HG03196 (cell line): ENCODE data around the gene TAX1BP3.
"Not testable (repeated sequence)": the region's sequence is repeated elsewhere in the genome, so short reads cannot be mapped to it uniquely, and the experiment has no call there.

Experiments
- ATAC-seq: cut with Tn5 transposase; IDR thresholded peaks from one replicate; pipeline ENCODE4 v1.9.1; 2021; ENCODE audit not compliant: unreplicated experiment

Gene TAX1BP3

GRCh38 chr17:3668279-3669084 is at the start of gene TAX1BP3, which contains the start of gene EMC6:
TSS of gene TAX1BP3 (minus strand) at chr17:3668578. CDS start at chr17:3668526, 52 bp downstream.
TSS of gene EMC6 (plus strand) at chr17:3668812. CDS start at chr17:3669147, 335 bp downstream.
- ATAC-seq: peak; percentile 82

- ATAC-seq: no peak
Measured at GRCh38 chr17:3715296-3715695, 46.9 kb upstream of the TAX1BP3 start.

- ATAC-seq: no peak
Measured at GRCh38 chr17:3712811-3713463, 44.6 kb upstream of the TAX1BP3 start.

- ATAC-seq: peak; percentile 89
Measured at GRCh38 chr17:3710951-3711383, 42.6 kb upstream of the TAX1BP3 start.

GRCh38 chr17:3708366-3708765 is 40.0 kb upstream of the TAX1BP3 start:
- ATAC-seq: no peak

- ATAC-seq: not testable (repeated sequence)
Measured at GRCh38 chr17:3705718-3705984, 37.3 kb upstream of the TAX1BP3 start.

GRCh38 chr17:3704931-3705717 is 36.7 kb upstream of the TAX1BP3 start:
- ATAC-seq: no peak

GRCh38 chr17:3702041-3702539 is 33.7 kb upstream of the TAX1BP3 start:
- not testable (repeated sequence) for ATAC-seq

GRCh38 chr17:3699951-3700350 is 31.6 kb upstream of the TAX1BP3 start:
- ATAC-seq: no peak

- no peak for ATAC-seq
Measured at GRCh38 chr17:3698139-3698538, 29.8 kb upstream of the TAX1BP3 start.

GRCh38 chr17:3697103-3697476 is 28.7 kb upstream of the TAX1BP3 start:
- no peak for ATAC-seq

GRCh38 chr17:3695723-3696411 is 27.5 kb upstream of the TAX1BP3 start, which contains the start of gene P2RX5:
TSS of gene P2RX5 (minus strand) at chr17:3696155. CDS start at chr17:3696005, 150 bp downstream.
- no peak for ATAC-seq

- no peak for ATAC-seq
Measured at GRCh38 chr17:3695129-3695722, 26.8 kb upstream of the TAX1BP3 start.

GRCh38 chr17:3693829-3694231 is 25.5 kb upstream of the TAX1BP3 start:
- peak; percentile 45 for ATAC-seq

- ATAC-seq: no peak
Measured at GRCh38 chr17:3693141-3693540, 24.8 kb upstream of the TAX1BP3 start.

- ATAC-seq: no peak
Measured at GRCh38 chr17:3692346-3692745, 24.0 kb upstream of the TAX1BP3 start.

- ATAC-seq: no peak
Measured at GRCh38 chr17:3691617-3692067, 23.3 kb upstream of the TAX1BP3 start.

GRCh38 chr17:3690094-3690715 is 21.8 kb upstream of the TAX1BP3 start:
- ATAC-seq: no peak

GRCh38 chr17:3689262-3690093 is 21.1 kb upstream of the TAX1BP3 start:
- no peak for ATAC-seq
